ENCODE results near the gene PSMA6. TPM values are rescaled to one million over a fixed set of nuclear protein-coding genes. Genes with fewer than 3 reads are reported as not detected.
"Not testable (repeated sequence)": the region's sequence is repeated elsewhere in the genome, so short reads cannot be mapped to it uniquely, and the experiment has no call there.

PSMA6 gene
- 100 to 1,000 TPM; 293 to 408 TPM for total RNA-seq

- no peaks in the 10 kb centered on the region for H3K9me3 Mint-ChIP-seq
- peak; percentile 98 to 99 for DNase-seq (ENCODE audit: low spot score in 2 of 2)
- H3K27ac Mint-ChIP-seq = peak within 1 kb of the TSS; percentile 95 to 99
- ATAC-seq = peak; percentile 84 to 87
- H3K36me3 Mint-ChIP-seq = peaks cover 19 to 29% of the 10 kb centered on the region in 2 donors
Measured at GRCh38 chr14:35292051-35292769, at the start of gene PSMA6. Gene PSMA6, plus strand, starts transcription at chr14:35292382. Its CDS starts 95 bp downstream, at chr14:35292477.

- no peak for DNase-seq (ENCODE audit: low spot score in 2 of 2)
- Mint-ChIP-seq H3K9me3 (no peaks in the 10 kb centered on the region), H3K36me3 (no peaks in the 10 kb centered on the region), H3K27ac (no peak overlapping the region)
- ATAC-seq = no peak
Measured at GRCh38 chr14:35242599-35243311, 49.4 kb upstream of the PSMA6 start.

DNA sequence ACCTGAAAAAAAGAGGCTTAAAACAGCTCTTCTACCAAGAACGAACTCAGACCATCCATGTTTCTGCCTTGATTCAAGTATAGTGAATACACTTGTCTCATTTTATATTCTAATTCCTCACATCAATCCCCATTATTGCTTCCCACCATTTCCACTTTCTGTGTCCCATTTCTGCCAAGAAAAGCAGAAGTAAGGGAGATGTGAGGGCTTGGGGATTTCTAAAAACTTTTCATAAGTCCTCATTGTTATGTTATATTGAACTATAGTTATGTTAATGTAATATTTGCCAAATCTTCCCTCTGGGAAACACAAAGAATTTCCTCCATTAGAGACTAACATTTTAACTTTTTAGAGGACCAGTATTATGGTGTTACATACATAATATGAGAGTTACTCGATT, 48.2 kb upstream of the PSMA6 start:
- no peak overlapping the region for H3K27ac Mint-ChIP-seq
- H3K36me3 Mint-ChIP-seq = no peaks in the 10 kb centered on the region

DNA sequence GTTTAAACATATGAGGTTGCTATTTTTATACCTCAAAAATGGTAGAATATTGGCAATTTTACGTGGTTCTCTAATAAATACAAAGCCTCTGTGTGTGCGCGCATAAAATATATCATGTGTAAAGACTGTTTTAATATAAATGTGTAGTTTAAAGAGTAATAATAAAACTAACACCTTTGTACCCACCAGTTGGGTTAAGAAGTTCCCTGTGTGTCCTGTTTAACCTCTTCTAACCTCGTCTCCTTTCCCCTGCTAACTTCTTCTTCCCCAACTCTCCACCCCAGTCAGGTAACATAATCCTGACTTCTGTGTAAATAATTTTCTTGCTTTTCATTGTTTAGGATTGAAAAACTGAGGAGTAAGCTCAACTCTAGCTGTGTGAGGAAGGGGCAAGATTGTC, 47.6 kb upstream of the PSMA6 start:
- H3K27ac Mint-ChIP-seq = no peak overlapping the region
- H3K9me3 Mint-ChIP-seq = no peaks in the 10 kb centered on the region
- no peaks in the 10 kb centered on the region for H3K36me3 Mint-ChIP-seq
- ATAC-seq (no peak), DNase-seq (ENCODE audit: low spot score in 2 of 2) (no peak)

More for the DNA sequence above, 48.2 kb upstream of the PSMA6 start:
- ATAC-seq (no peak), DNase-seq (ENCODE audit: low spot score in 2 of 2) (no peak)
- H3K9me3 Mint-ChIP-seq = no peaks in the 10 kb centered on the region

GRCh38 chr14:35245051-35245450, 47.1 kb upstream of the PSMA6 start:
- no peak for ATAC-seq
- Mint-ChIP-seq H3K27ac (no peak overlapping the region), H3K9me3 (no peaks in the 10 kb centered on the region), H3K36me3 (no peaks in the 10 kb centered on the region)
- no peak for DNase-seq (ENCODE audit: low spot score in 2 of 2)

- Mint-ChIP-seq H3K9me3 (no peaks in the 10 kb centered on the region), H3K27ac (no peak overlapping the region), H3K36me3 (no peaks in the 10 kb centered on the region)
- no peak for DNase-seq (ENCODE audit: low spot score in 2 of 2)
- ATAC-seq = no peak
Measured at GRCh38 chr14:35247777-35248475, 44.3 kb upstream of the PSMA6 start.

DNA sequence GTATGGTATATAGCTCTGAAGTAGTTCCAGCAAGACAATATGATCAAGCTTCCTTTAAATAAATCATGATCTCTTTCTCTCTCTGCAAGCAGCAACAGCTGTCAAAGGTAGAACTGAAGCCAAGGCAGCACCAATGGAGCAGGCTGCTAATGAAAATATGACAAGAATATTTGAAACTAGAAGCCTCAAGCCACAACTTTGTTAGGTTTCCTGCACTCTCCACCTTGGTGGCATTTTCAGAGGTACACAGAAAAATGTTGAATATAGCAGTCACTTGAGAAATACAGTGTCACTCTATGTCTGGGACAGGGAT, 43.8 kb upstream of the PSMA6 start:
- Mint-ChIP-seq H3K36me3 (no peaks in the 10 kb centered on the region), H3K27ac (no peak overlapping the region)
- ATAC-seq = no peak

GRCh38 chr14:35250319-35250718, 41.9 kb upstream of the PSMA6 start:
- no peak overlapping the region for H3K27ac Mint-ChIP-seq
- no peaks in the 10 kb centered on the region for H3K36me3 Mint-ChIP-seq
- ATAC-seq (no peak), DNase-seq (ENCODE audit: low spot score in 2 of 2) (no peak)
- H3K9me3 Mint-ChIP-seq = no peaks in the 10 kb centered on the region

More for the DNA sequence above, 43.8 kb upstream of the PSMA6 start:
- no peaks in the 10 kb centered on the region for H3K9me3 Mint-ChIP-seq
- no peak for DNase-seq (ENCODE audit: low spot score in 2 of 2)

- ATAC-seq (peak; percentile 53 to 83), DNase-seq (ENCODE audit: low spot score in 2 of 2) (no peak)
- Mint-ChIP-seq H3K9me3 (no peaks in the 10 kb centered on the region), H3K36me3 (no peaks in the 10 kb centered on the region), H3K27ac (no peak overlapping the region)
Measured at GRCh38 chr14:35252451-35252868, 39.7 kb upstream of the PSMA6 start.

DNA sequence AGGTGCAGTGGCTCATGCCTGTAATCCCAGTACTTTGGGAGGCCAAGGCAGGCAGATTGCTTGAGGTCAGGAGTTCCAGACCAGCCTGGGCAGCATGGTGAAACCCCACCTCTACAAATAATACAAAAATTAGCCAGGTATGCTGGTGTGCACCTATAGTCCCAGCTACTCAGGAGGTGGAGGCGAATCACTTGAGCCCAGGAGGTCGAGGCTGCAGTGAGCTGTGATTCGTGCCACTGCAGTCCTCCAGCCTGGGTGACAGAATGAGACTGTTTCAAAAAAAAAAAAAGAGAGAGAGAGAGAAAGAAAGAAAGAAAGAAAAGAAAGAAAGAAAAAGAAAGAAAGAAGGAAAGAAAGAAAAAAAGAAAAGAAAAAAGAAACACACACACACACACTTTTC, 39.1 kb upstream of the PSMA6 start:
- not testable (repeated sequence) for ATAC-seq, H3K27ac Mint-ChIP-seq, H3K36me3 Mint-ChIP-seq

DNA sequence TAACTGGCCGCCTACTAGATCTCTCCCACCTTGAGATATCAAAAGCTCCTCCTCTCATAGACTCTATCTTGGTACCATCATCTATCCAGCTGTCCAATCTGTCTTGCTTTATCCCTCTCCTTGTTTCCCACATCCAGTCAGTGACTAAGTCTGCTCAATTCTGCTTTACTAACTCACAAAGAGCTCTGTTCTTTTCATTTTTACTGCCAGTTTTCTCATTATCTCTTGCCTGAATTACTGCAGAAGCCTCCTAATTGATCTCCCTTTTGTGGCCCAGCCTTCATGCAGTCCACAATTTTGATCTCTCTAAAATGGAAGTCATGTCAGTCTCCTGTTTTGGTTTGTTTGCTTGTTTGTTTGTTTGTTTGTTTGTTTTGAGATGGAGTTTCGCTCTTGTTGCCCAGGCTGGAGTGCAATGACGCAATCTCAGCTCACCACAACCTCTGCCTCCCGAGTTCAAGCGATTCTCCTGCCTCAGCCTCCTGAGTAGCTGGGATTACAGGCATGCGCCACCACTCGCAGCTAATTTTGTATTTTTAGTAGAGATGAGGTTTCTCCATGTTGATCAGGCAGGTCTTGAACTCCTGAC, 38.1 kb upstream of the PSMA6 start:
- not testable (repeated sequence) for H3K36me3 Mint-ChIP-seq; ATAC-seq; H3K9me3 Mint-ChIP-seq; DNase-seq (ENCODE audit: low spot score in 2 of 2)
- H3K27ac Mint-ChIP-seq = peak overlapping the region in 1 of 2 donors; percentile 49

More for the DNA sequence above, 39.1 kb upstream of the PSMA6 start:
- H3K9me3 Mint-ChIP-seq; DNase-seq (ENCODE audit: low spot score in 2 of 2): not testable (repeated sequence)

DNA sequence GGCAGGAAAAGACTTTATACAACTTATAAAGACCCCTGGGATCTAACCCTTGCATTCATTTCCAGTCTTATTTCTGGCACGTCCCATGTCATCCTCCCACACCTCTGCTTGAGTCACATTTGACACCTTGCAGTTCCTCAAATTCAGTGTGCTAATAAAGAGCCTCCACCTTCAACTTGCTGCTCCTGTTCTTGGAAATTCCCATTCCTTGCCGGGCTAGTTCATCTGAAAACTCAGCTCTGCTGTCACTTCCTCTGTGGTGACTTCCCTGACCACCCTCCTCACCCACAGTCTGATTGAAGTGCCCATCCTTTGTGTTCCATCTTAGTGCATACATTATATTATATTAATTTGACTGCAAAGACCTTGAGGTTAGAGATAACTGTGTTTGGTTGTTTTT, 37.4 kb upstream of the PSMA6 start:
- Mint-ChIP-seq H3K36me3 (no peaks in the 10 kb centered on the region), H3K27ac (peak overlapping the region; percentile 34 to 49), H3K9me3 (no peaks in the 10 kb centered on the region)
- ATAC-seq (peak; percentile 38 to 83), DNase-seq (ENCODE audit: low spot score in 2 of 2) (peak in 1 of 2 donors; percentile 58)

- Mint-ChIP-seq H3K9me3 (no peaks in the 10 kb centered on the region), H3K36me3 (peaks cover 0 to 5% of the 10 kb centered on the region in 2 donors), H3K27ac (no peak overlapping the region)
- ATAC-seq (no peak), DNase-seq (ENCODE audit: low spot score in 2 of 2) (no peak)
Measured at GRCh38 chr14:35255711-35256110, 36.5 kb upstream of the PSMA6 start.

DNA sequence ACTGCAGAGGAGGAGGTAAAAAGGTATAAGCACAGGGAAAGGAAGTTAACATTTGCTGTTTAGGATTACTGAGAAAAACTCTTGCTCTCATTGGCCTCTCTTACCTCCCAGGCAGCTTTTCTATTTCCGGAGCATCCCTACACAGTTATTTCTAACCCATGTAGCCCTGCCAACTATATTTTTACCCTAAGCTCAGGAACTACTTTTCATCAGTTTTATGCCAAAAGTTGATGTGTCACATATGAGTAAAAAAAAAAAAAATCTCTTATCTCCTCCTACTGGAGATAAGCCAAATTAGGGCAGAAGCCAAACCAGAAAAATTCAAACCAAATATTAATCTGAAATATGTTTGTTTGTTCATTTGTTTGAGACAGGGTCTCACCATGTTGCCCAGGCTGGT, 34.4 kb upstream of the PSMA6 start:
- Mint-ChIP-seq H3K36me3 (peaks cover 0 to 9% of the 10 kb centered on the region in 2 donors), H3K9me3 (no peaks in the 10 kb centered on the region), H3K27ac (no peak overlapping the region)
- ATAC-seq (no peak), DNase-seq (ENCODE audit: low spot score in 2 of 2) (no peak)

- H3K27ac Mint-ChIP-seq = no peak overlapping the region
Measured at GRCh38 chr14:35258420-35258819, 33.8 kb upstream of the PSMA6 start.

DNA sequence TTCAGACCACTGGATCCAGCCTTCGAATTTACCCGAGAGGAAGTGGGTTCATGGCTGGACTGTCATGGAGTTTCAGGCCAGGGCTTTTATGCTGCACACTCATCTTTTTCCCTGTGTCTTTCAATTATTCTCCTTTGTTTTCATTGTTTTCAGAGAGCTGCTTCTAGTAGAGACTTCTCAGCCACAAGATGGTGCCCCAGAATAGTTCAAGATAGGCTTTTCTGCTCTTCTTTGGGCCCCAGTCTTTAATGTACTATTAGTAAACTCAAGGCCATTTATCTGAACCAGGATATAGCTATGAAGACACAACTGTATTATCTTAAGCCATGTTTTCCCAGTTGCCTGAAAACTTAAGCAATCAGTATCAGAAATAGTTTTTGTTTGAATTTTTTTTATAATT, 30.4 kb upstream of the PSMA6 start:
- Mint-ChIP-seq H3K36me3 (peaks cover 3 to 9% of the 10 kb centered on the region in 2 donors), H3K27ac (no peak overlapping the region), H3K9me3 (no peaks in the 10 kb centered on the region)
- DNase-seq (ENCODE audit: low spot score in 2 of 2) = no peak
- ATAC-seq = no peak

More at GRCh38 chr14:35258420-35258819, 33.8 kb upstream of the PSMA6 start:
- no peak for DNase-seq (ENCODE audit: low spot score in 2 of 2)
- ATAC-seq = no peak
- no peaks in the 10 kb centered on the region for H3K9me3 Mint-ChIP-seq
- peaks cover 0 to 9% of the 10 kb centered on the region in 2 donors for H3K36me3 Mint-ChIP-seq

DNA sequence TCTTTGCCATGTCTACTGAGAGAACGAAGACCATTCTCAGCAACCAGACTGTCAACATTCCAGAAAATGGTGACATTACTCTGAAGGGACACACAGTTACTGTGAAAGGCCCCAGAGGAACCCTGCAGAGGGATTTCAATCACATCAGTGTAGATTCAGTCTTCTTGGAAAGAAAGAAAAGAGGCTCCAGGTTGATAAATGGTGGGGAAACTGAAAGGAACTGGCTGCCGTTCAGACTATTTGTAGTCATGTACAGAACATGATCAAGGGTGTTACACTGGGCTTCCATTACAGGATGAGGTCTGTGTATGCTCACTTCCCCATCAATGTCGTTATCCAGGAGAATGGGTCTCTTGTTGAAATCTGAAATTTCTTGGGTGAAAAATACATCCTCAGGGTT, 29.7 kb upstream of the PSMA6 start:
- Mint-ChIP-seq H3K9me3 (no peaks in the 10 kb centered on the region), H3K27ac (no peak overlapping the region), H3K36me3 (peaks cover 8 to 14% of the 10 kb centered on the region in 2 donors)
- ATAC-seq = no peak
- DNase-seq (ENCODE audit: low spot score in 2 of 2) = no peak

Data from activated naive CD4-positive, alpha-beta T cell treated with anti-CD3 and anti-CD28 coated beads, Interleukin-2, amount 50 U/mL, for 72 hours (primary cell).